ENCODE results near the gene NRXN2. TPM values are rescaled to one million over a fixed set of nuclear protein-coding genes. Genes with fewer than 3 reads are reported as not detected.

The NRXN2 gene
- total RNA-seq, 1 donor from 2014 or later: 50.4 TPM

- Mint-ChIP-seq H3K27me3 (ENCODE audit: unreplicated experiment) (peaks cover 5% of the 10 kb centered on the region), H3K36me3 (ENCODE audit: unreplicated experiment) (peaks cover 6% of the 10 kb centered on the region), H3K27ac (ENCODE audit: unreplicated experiment) (no peak overlapping the region)
Observed at GRCh38 chr11:64734811-64735724, 12.1 kb upstream of the NRXN2 start.

GRCh38 chr11:64731601-64732000, 8.6 kb upstream of the NRXN2 start:
- H3K36me3 Mint-ChIP-seq (ENCODE audit: unreplicated experiment): peaks cover 6% of the 10 kb centered on the region
- DNase-seq: no peak
- H3K9me3 Mint-ChIP-seq (ENCODE audit: unreplicated experiment): no peaks in the 10 kb centered on the region
- H3K27me3 Mint-ChIP-seq (ENCODE audit: unreplicated experiment): no peaks in the 10 kb centered on the region
- no peak overlapping the region for H3K4me3 Mint-ChIP-seq (ENCODE audit: unreplicated experiment)
- peaks cover 2% of the 10 kb centered on the region for H3K4me1 Mint-ChIP-seq (ENCODE audit: low read depth, unreplicated experiment)
- no peak overlapping the region for H3K27ac Mint-ChIP-seq (ENCODE audit: unreplicated experiment)
- TF ChIP-seq CTCF (IDR thresholded peaks at IDR 0.05; ENCODE audit: partially characterized antibody, unreplicated experiment): no peak

More at GRCh38 chr11:64734811-64735724, 12.1 kb upstream of the NRXN2 start:
- H3K9me3 Mint-ChIP-seq (ENCODE audit: unreplicated experiment): no peaks in the 10 kb centered on the region
- H3K4me3 Mint-ChIP-seq (ENCODE audit: unreplicated experiment): peak overlapping the region; percentile 22
- no peak for DNase-seq
- TF ChIP-seq CTCF (IDR thresholded peaks at IDR 0.05; ENCODE audit: partially characterized antibody, unreplicated experiment): no peak
- no peaks in the 10 kb centered on the region for H3K4me1 Mint-ChIP-seq (ENCODE audit: low read depth, unreplicated experiment)

DNA sequence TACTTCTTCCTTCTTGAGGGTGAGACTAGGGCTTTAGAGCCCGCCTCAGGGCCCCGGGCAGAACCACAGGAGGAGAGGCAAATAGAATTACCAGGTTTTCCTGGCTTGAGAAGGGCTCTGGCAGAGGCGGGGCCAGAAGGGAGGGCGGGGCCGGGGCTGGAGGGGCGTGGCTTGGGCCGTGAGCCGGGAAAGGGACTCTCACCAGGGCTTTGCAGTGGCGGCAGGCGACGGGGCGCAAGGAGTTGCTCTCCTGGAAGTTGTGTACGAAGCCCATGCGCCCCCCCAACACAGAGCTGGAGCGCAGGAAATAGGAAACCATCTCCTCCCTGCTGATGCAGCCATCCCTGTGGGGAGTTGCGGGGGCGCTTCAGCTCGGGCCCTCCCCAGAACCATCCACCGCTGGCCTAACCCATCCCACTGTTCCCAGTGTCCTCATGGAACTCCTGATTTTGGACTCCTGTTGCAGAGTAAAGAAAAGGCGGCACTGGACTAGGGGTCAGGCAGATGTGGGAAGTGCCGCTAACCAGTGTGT, 6.9 kb upstream of the NRXN2 start:
- H3K9me3 Mint-ChIP-seq (ENCODE audit: unreplicated experiment): peaks cover 2% of the 10 kb centered on the region
- H3K4me3 Mint-ChIP-seq (ENCODE audit: unreplicated experiment): no peak overlapping the region
- no peak overlapping the region for H3K27ac Mint-ChIP-seq (ENCODE audit: unreplicated experiment)
- no peaks in the 10 kb centered on the region for H3K36me3 Mint-ChIP-seq (ENCODE audit: unreplicated experiment)
- peaks cover 13% of the 10 kb centered on the region for H3K4me1 Mint-ChIP-seq (ENCODE audit: low read depth, unreplicated experiment)
- TF ChIP-seq CTCF (IDR thresholded peaks at IDR 0.05; ENCODE audit: partially characterized antibody, unreplicated experiment): no peak
- peak; percentile 79 for DNase-seq
- H3K27me3 Mint-ChIP-seq (ENCODE audit: unreplicated experiment): peaks cover 5% of the 10 kb centered on the region

GRCh38 chr11:64728757-64729365, 5.9 kb upstream of the NRXN2 start:
- Mint-ChIP-seq H3K36me3 (ENCODE audit: unreplicated experiment) (no peaks in the 10 kb centered on the region), H3K9me3 (ENCODE audit: unreplicated experiment) (peaks cover 9% of the 10 kb centered on the region), H3K27ac (ENCODE audit: unreplicated experiment) (no peak overlapping the region), H3K27me3 (ENCODE audit: unreplicated experiment) (peaks cover 11% of the 10 kb centered on the region), H3K4me3 (ENCODE audit: unreplicated experiment) (no peak overlapping the region), H3K4me1 (ENCODE audit: low read depth, unreplicated experiment) (peaks cover 20% of the 10 kb centered on the region)
- no peak for TF ChIP-seq CTCF (IDR thresholded peaks at IDR 0.05; ENCODE audit: partially characterized antibody, unreplicated experiment)
- no peak for DNase-seq
